Naive thymus-derived CD8-positive, alpha-beta T cell (primary cell): ENCODE results near the gene MAP4K5. TPM values are rescaled to one million over a fixed set of nuclear protein-coding genes. Genes with fewer than 3 reads are reported as not detected.
"Not testable (repeated sequence)": the region's sequence is repeated elsewhere in the genome, so short reads cannot be mapped to it uniquely, and the experiment has no call there.

Experiments
- ATAC-seq, 2 donors: fragments of 150-1000 bp; cut with Tn5 transposase in 1 of 2; sonication (Bioruptor Pico), chemical (Tn5 transposase) in 1 of 2; 1 replicate in 1 of 2; 2 replicates in 1 of 2; pipeline ENCODE4 v1.10.0; 2021; ENCODE audit warnings: mild to moderate bottlenecking in 2 of 2, moderate library complexity in 2 of 2
- POLR2A ChIA-PET: fragments of 350-600 bp; sonication (Branson Sonifier 250); formaldehyde crosslinking; loops from one replicate; lab custom pipeline; 2021; ENCODE audit warnings: antibody characterized with exemption; lab: Charles Lee
- DNase-seq, 10 donors: peaks; one replicate each; pipeline versions ENCODE4 v3.0.0 to v3.0.0-alpha.2; 2020 to 2022
- H3K27ac Mint-ChIP-seq, 10 donors: one replicate each; pipeline ENCODE4 v1.8.0; 2020 to 2022; ENCODE audit warnings: mild to moderate bottlenecking in 10 of 10, mixed read lengths in 10 of 10, moderate library complexity in 4 of 10, inconsistent platforms in 1 of 10
- H3K27me3 Mint-ChIP-seq, 5 donors: one replicate each; pipeline ENCODE4 v1.8.0; 2021 to 2022; ENCODE audit warnings: mixed read lengths in 5 of 5
- H3K36me3 Mint-ChIP-seq, 3 donors: one replicate each; pipeline ENCODE4 v1.8.0; 2020 to 2022; ENCODE audit warnings: mixed read lengths in 3 of 3, mild to moderate bottlenecking in 2 of 3, inconsistent platforms in 1 of 3
- H3K4me1 Mint-ChIP-seq, 4 donors: one replicate each; pipeline ENCODE4 v1.8.0; 2021 to 2022; ENCODE audit warnings: mixed read lengths in 4 of 4
- H3K4me3 Mint-ChIP-seq, 10 donors: one replicate each; pipeline ENCODE4 v1.8.0; 2020 to 2022; ENCODE audit warnings: mild to moderate bottlenecking in 10 of 10, mixed read lengths in 10 of 10, moderate library complexity in 6 of 10, inconsistent platforms in 1 of 10
- H3K9me3 Mint-ChIP-seq, 9 donors: one replicate each; pipeline ENCODE4 v1.8.0; 2020 to 2022; ENCODE audit warnings: mixed read lengths in 9 of 9, mild to moderate bottlenecking in 3 of 9, inconsistent platforms in 1 of 9, moderate library complexity in 1 of 9
- polyA plus RNA-seq, 3 donors: library from polyadenylated mRNA; unstranded; fragments of 300-500 nt; fragmentation: Illumina TruSeq; gene quantifications; one replicate each; pipeline ENCODE4 v1.2.3, GENCODE V29; 2021
- total RNA-seq, 8 experiments: library from RNA in 2 of 8; stranded (reverse) in 2 of 8; gene quantifications; one replicate each; pipeline ENCODE4 v1.2.3 and lab custom pipeline; 2021 to 2026

The MAP4K5 gene
- total and polyA plus RNA-seq, 5 experiments from 2014 or later = 12.1 to 55.5 (median 20.4) TPM

DNA sequence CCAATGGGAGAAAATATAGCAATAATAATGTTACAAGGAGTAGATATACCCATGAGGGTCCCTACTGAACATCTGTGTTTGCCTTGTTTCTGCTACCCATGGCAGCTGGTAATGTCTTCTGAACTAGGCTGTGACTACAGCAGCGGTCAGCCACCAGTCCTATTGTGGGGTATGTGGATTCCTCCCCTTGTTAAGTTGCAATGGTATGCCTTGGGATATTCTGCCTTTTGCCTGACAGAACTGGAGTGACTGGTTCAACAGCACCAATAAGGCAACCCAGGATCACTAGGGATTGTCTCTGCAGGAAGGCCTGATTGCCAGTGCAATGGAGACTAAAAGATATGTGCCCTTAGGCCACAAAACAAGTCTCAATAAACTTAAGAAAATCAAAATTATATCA is 17.9 kb upstream of the MAP4K5 start:
- H3K27me3 Mint-ChIP-seq = peaks cover 11 to 30% (median 14%) of the 10 kb centered on the region in 5 donors
- H3K4me1 Mint-ChIP-seq = peaks cover 0 to 3% (median 0%) of the 10 kb centered on the region in 4 donors
- DNase-seq (no peak), ATAC-seq (no peak)
- POLR2A ChIA-PET = no interaction called here
- peaks cover 12 to 52% (median 24%) of the 10 kb centered on the region in 9 donors for H3K9me3 Mint-ChIP-seq
- peaks cover 0 to 43% (median 28%) of the 10 kb centered on the region in 3 donors for H3K36me3 Mint-ChIP-seq
- H3K27ac Mint-ChIP-seq = no peak overlapping the region
- no peak overlapping the region for H3K4me3 Mint-ChIP-seq

DNA sequence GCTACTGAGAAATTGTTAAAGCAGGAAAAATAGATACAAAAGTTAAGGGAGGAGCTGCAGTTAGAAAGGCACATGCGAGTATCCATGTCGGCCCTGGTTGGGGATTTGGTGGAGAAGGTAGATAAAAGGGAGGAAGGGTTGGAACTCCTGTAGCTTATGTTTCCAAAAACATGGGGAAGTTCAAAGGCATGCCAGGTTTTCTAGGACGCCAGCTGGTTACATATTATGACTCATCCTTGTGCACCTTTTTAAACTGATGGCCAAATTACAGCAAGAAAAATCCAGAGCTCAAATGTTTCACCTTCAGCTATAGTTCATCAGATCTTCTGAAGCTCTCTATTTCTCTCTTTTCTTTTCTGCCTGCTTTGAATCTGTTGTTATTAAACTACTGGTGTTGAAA is 13.2 kb upstream of the MAP4K5 start:
- Mint-ChIP-seq H3K4me3 (no peak overlapping the region), H3K4me1 (peaks cover 8 to 18% (median 13%) of the 10 kb centered on the region in 4 donors), H3K27me3 (peaks cover under 1 to 3% (median 2%) of the 10 kb centered on the region in 5 donors), H3K9me3 (peaks cover under 1 to 13% (median 2%) of the 10 kb centered on the region in 9 donors), H3K27ac (no peak overlapping the region), H3K36me3 (peaks cover 3 to 16% (median 5%) of the 10 kb centered on the region in 3 donors)
- DNase-seq (no peak), ATAC-seq (no peak)
- POLR2A ChIA-PET = interaction anchor here (1.1 kb wide), 1 partner anchor 14 kb away, joined by 3 read pairs; the partner anchor contains the start of gene MAP4K5

- DNase-seq (no peak), ATAC-seq (no peak)
- Mint-ChIP-seq H3K36me3 (peaks cover 3 to 15% (median 4%) of the 10 kb centered on the region in 3 donors), H3K4me1 (peaks cover 8 to 19% (median 13%) of the 10 kb centered on the region in 4 donors), H3K9me3 (peaks cover 0 to 12% (median 0%) of the 10 kb centered on the region in 9 donors), H3K27ac (no peak overlapping the region), H3K4me3 (no peak overlapping the region), H3K27me3 (peaks cover 0 to 3% (median 1%) of the 10 kb centered on the region in 5 donors)
- POLR2A ChIA-PET = interaction anchor here (1.1 kb wide), 1 partner anchor 13 kb away, joined by 3 read pairs; the partner anchor contains the start of gene MAP4K5
Measured at GRCh38 chr14:50544911-50545310, 12.5 kb upstream of the MAP4K5 start.

- DNase-seq (peak in 8 of 10 donors; percentile 19 to 67 (median 30)), ATAC-seq (peak; percentile 69 to 77)
- Mint-ChIP-seq H3K27me3 (peaks cover 0 to 3% (median 0%) of the 10 kb centered on the region in 5 donors), H3K4me3 (no peak overlapping the region), H3K36me3 (peaks cover 3 to 9% (median 4%) of the 10 kb centered on the region in 3 donors), H3K9me3 (peaks cover 0 to 5% (median 0%) of the 10 kb centered on the region in 9 donors), H3K27ac (peak overlapping the region in 1 of 10 donors; percentile 26), H3K4me1 (peaks cover 8 to 19% (median 13%) of the 10 kb centered on the region in 4 donors)
- POLR2A ChIA-PET = no interaction called here
Measured at GRCh38 chr14:50542941-50543418, 10.6 kb upstream of the MAP4K5 start.

DNA sequence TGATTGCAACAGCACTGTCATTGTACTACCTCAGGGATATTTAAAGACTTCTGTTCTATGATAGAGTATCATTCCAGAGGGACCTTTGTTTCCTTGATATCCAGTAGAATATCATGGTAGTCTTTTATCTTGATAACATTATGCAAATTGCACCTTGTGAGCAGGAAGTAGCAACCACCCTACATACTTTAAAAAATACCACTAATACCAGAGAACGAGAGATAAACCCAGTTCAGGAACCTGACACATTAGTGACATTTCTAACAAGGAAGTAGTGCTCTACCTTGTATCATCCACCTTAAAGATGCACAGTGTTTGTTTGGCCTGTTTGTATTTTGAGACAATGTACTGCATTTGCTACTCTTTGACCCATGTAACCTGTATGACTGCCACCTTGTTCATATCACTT is 8.8 kb upstream of the MAP4K5 start:
- peak overlapping the region in 4 of 10 donors; percentile 3 to 36 (median 10) for H3K27ac Mint-ChIP-seq
- peaks cover 0 to 3% (median 0%) of the 10 kb centered on the region in 5 donors for H3K27me3 Mint-ChIP-seq
- no peak for ATAC-seq
- POLR2A ChIA-PET = interaction anchor here (0.6 kb wide), 1 partner anchor 318 kb away, joined by 3 read pairs; no protein-coding TSS in a partner anchor
- peaks cover 8 to 19% (median 14%) of the 10 kb centered on the region in 4 donors for H3K4me1 Mint-ChIP-seq
- H3K9me3 Mint-ChIP-seq = peaks cover 0 to 10% (median 0%) of the 10 kb centered on the region in 9 donors
- H3K36me3 Mint-ChIP-seq = peaks cover 3 to 4% (median 4%) of the 10 kb centered on the region in 3 donors
- DNase-seq = no peak
- H3K4me3 Mint-ChIP-seq = no peak overlapping the region

DNA sequence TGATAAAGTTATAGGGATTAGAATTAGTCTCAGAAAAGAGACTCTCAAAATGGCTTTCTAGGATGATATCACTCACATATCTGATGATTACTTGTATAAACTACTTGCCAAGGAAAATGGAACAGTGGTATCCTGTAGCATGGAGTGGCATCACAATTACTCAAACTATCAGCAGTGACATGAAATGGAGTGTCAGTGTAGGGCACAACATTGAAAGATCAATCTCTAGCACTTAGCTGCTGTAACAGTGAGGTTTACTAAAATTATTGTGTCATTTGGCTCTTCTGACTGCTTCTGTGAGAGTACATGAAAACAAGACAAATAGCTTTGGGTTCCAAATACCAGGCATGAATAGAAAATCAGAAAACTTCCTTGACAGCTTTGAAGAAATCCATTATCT is 6.7 kb upstream of the MAP4K5 start:
- Mint-ChIP-seq H3K4me3 (no peak overlapping the region), H3K4me1 (peaks cover 8 to 19% (median 15%) of the 10 kb centered on the region in 4 donors), H3K36me3 (peaks cover 0 to 4% (median 3%) of the 10 kb centered on the region in 3 donors), H3K9me3 (peaks cover 0 to 10% (median 0%) of the 10 kb centered on the region in 9 donors), H3K27me3 (no peaks in the 10 kb centered on the region), H3K27ac (no peak overlapping the region)
- ATAC-seq (no peak), DNase-seq (no peak)
- POLR2A ChIA-PET = interaction anchor here (0.6 kb wide), 1 partner anchor 30 kb away, joined by 3 read pairs; no protein-coding TSS in a partner anchor

GRCh38 chr14:50538034-50538433 is 5.7 kb upstream of the MAP4K5 start:
- ATAC-seq, POLR2A ChIA-PET, H3K4me3 Mint-ChIP-seq, DNase-seq, H3K36me3 Mint-ChIP-seq, H3K27ac Mint-ChIP-seq, H3K27me3 Mint-ChIP-seq: not testable (repeated sequence)
- Mint-ChIP-seq H3K9me3 (peaks cover 0 to 10% (median 0%) of the 10 kb centered on the region in 9 donors), H3K4me1 (peaks cover 12 to 25% (median 22%) of the 10 kb centered on the region in 4 donors)

- ATAC-seq (no peak), DNase-seq (no peak)
- POLR2A ChIA-PET = interaction anchor here (0.6 kb wide), 1 partner anchor 228 kb away, joined by 4 read pairs; no protein-coding TSS in a partner anchor
- Mint-ChIP-seq H3K4me1 (peaks cover 8 to 34% (median 32%) of the 10 kb centered on the region in 4 donors), H3K9me3 (peaks cover 0 to 10% (median 0%) of the 10 kb centered on the region in 9 donors), H3K4me3 (no peak overlapping the region), H3K27me3 (no peaks in the 10 kb centered on the region), H3K36me3 (peaks cover 0 to 3% (median 2%) of the 10 kb centered on the region in 3 donors), H3K27ac (peak overlapping the region in 1 of 10 donors; percentile 1)
Measured at GRCh38 chr14:50534997-50535396, 2.6 kb upstream of the MAP4K5 start.

DNA sequence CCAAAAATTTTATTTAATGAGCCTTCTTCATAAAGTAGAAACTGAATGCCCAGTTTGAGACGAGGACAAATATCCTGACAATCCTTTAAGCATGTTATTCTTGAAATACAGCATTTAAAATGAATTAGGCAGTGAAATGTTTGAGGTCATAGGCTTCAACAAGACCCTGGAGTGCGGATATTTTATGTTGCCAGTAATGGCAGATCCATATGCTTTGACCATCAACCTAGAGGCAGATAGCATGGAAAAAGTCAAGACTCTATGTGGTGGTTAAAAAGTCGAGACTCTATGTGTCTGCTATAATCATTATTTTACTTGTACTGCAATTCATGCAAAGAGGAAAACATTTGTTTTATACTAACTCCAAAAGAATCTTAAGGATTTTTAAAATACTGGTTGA is 2.0 kb upstream of the MAP4K5 start:
- no peak for DNase-seq
- H3K36me3 Mint-ChIP-seq = peaks cover 0 to 3% (median 2%) of the 10 kb centered on the region in 3 donors
- H3K4me1 Mint-ChIP-seq = peaks cover 14 to 40% (median 37%) of the 10 kb centered on the region in 4 donors
- no peak overlapping the region for H3K4me3 Mint-ChIP-seq
- POLR2A ChIA-PET = no interaction called here
- H3K9me3 Mint-ChIP-seq = peaks cover 0 to 10% (median 0%) of the 10 kb centered on the region in 9 donors
- no peak for ATAC-seq
- H3K27me3 Mint-ChIP-seq = no peaks in the 10 kb centered on the region
- H3K27ac Mint-ChIP-seq = peak overlapping the region in 2 of 10 donors; percentile 14 to 93

DNA sequence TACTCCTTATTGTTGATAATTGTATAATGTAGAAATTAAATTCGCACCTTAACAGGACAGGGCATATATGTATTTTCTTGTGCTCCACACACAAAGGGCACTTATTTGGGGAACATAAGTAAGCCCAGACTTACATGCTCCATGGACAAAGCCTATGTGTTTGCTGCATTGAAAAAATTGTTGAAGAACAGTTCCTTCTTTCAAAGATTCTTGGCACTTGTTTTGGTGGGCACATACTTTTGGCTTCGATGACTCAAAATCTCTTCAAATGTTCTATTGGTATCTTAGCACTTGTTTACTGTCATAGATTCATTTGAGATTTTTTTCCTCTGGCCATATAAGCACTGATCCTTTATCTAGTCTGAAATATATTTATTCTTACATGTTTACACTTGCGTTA is 1.4 kb upstream of the MAP4K5 start:
- peaks cover 16 to 46% (median 43%) of the 10 kb centered on the region in 4 donors for H3K4me1 Mint-ChIP-seq
- ATAC-seq = no peak
- peaks cover 0 to 5% (median 3%) of the 10 kb centered on the region in 3 donors for H3K36me3 Mint-ChIP-seq
- H3K27ac Mint-ChIP-seq = peak overlapping the region in 3 of 10 donors; percentile 14 to 93 (median 14)
- H3K9me3 Mint-ChIP-seq = peaks cover 0 to 10% (median 0%) of the 10 kb centered on the region in 9 donors
- POLR2A ChIA-PET = interaction anchor here (0.7 kb wide), 1 partner anchor 223 kb away, joined by 3 read pairs; no protein-coding TSS in a partner anchor
- no peak for DNase-seq
- H3K27me3 Mint-ChIP-seq = no peaks in the 10 kb centered on the region
- H3K4me3 Mint-ChIP-seq = peak overlapping the region in 3 of 10 donors; percentile 8 to 43 (median 38)

- POLR2A ChIA-PET = interaction anchor here (0.7 kb wide), 1 partner anchor 224 kb away, joined by 3 read pairs; no protein-coding TSS in a partner anchor
- Mint-ChIP-seq H3K27ac (peak overlapping the region; percentile 85 to 98 (median 93)), H3K36me3 (peaks cover 0 to 5% (median 4%) of the 10 kb centered on the region in 3 donors), H3K4me1 (peaks cover 16 to 51% (median 46%) of the 10 kb centered on the region in 4 donors), H3K4me3 (peak overlapping the region; percentile 81 to 95 (median 90)), H3K27me3 (no peaks in the 10 kb centered on the region), H3K9me3 (peaks cover 0 to 10% (median 0%) of the 10 kb centered on the region in 9 donors)
- no peak for DNase-seq
- ATAC-seq = no peak
Measured at GRCh38 chr14:50533241-50533705, 904 bp upstream of the MAP4K5 start.

DNA sequence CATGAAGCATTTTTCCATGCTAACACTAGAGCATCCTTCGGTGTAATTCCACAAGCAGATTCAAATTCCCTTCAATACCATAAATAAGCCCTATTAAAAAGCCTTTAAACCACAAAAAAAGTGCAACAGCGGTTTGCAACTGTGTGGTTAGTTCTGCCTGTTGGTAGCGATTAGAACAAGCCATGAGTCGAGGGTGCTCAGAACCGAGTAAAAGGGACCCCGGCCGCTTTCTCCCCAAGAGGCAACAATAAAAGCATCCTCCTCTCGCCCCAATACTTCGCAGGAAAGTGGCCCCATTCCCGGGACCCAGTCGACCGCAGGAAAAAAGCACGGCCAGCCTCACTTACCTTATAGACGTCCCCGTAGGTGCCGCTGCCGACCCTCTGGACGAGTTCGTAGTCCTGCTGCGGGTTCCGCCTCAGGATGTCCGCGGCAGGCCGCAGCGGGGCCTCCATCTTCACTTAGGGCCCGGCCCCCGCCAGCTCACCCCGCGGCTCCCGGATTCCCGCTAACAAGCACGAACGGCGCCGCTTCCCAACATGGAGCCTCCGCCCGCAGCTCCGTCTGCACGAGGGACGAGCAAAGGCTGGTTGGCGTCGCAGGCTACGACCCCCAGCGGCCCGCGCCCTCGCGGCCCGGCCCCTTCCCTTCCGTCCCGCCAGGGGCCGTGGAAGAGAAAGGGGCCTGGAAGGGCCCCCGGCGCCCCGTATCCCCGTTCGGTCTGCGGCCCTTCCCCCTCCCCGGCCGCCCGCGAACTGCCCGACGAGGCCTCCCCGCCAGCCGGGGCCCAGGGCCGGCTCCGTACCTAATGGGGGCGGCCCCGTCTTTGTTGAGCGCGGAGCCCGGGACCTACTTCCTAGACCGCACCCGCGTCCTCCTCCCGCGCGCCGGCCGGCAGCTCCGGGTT is 521 bp downstream of the MAP4K5 start:
- POLR2A ChIA-PET = interaction anchor here (0.5 to 1.6 kb wide), 7 partner anchors 13 to 897 kb away, joined by 3 to 8 read pairs (median 3); partner anchors contain the start of genes DMAC2L, L2HGDH and NEMF
- Mint-ChIP-seq H3K4me1 (peaks cover 18 to 55% (median 51%) of the 10 kb centered on the region in 4 donors), H3K27me3 (no peaks in the 10 kb centered on the region)

More for the DNA sequence above, 521 bp downstream of the MAP4K5 start:
- Mint-ChIP-seq H3K4me3 (peak overlapping the region; percentile 88 to 95 (median 90)), H3K9me3 (no peaks in the 10 kb centered on the region), H3K36me3 (peaks cover 0 to 8% (median 1%) of the 10 kb centered on the region in 3 donors), H3K27ac (peak overlapping the region; percentile 63 to 94 (median 86))
- DNase-seq = peak in 4 of 10 donors; percentile 2 to 21 (median 18)
- ATAC-seq = no peak
